AG08396 (cell line): ENCODE data around the gene PDIA5.
"Not testable (repeated sequence)": the region's sequence is repeated elsewhere in the genome, so short reads cannot be mapped to it uniquely, and the experiment has no call there.

Experiments used
- DNase-seq: peaks from one replicate; pipeline ENCODE4 v3.0.0; 2012; ENCODE audit warnings: low spot score, mixed read lengths

Gene PDIA5

DNA sequence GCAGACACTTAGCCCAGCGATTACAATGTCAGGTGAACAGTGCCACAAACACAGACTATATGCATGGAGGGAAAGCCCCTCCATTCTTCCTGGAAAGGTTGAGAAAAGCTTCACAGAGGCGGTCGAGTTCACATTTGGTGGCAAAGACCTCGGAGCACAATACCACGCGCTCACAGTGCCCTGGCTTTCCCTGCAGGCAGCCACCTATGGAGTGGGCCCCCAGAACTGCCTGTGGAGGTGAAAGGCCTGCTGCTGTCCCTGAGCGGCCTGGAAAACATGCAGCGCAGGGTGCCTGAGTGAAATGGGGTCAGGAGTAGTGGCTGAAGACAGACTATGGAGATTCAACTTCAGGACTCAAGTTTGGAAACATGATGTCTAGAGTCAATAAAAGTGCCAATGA, 26.9 kb downstream of the PDIA5 start:
- DNase-seq, result no peak

DNA sequence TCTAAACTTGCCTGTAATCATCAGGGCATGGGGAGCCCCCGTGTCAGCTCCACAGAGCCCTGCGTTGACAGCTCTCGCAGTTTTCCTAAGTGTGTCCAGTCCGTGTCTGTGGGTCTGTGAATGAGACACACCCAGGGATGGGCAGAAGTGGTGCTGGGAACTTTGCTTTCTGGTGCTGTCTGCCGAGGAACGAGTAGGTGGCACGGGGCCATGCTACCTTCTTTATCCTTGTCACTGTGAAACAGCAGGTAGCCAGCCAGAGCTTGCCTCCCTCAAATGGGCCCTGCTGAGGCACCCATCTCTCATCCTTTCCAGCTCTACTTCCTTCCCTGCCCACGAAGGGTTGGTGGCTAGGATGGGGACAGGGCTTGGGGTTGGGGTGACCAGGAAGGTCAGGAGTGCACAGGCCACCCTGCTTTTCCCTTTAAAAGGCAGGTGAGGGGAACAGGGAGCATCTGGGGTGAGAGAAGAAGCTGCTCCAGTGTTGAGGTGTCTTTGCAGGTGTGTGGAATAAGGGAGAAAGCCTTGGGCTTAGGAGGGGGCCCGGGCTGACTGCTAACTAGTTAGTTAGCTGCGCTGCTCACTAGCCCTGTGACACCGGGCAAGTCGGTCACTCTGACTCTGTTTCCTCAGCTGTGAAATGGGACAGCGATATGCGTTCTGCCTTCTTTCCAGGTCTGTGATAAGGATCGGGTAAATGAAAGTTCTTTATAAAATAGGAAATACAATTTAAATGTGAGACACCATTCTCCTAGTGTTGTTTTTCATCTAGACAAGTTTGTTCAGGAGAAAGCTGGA, 27.9 kb downstream of the PDIA5 start:
- DNase-seq, result no peak

DNA sequence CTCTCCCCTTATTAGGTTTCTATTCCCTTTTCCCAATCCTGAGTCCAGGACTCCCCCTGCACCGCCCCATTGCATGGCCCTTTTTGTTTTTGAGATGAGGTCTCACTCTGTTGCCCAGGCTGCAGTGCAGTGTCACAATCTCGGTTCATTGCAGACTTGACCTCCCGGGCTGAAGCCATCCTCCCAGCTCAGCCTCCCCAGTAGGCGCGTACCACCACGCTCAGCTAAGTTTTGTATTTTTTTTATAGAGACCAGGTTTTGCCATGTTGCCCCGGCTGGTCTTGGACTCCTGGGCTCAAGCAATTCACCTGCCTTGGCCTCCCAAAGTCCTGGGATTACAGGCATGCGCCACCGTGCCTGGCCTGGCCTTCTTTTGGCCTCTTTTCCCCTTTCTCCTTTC, 29.3 kb downstream of the PDIA5 start:
- DNase-seq, result no peak

DNA sequence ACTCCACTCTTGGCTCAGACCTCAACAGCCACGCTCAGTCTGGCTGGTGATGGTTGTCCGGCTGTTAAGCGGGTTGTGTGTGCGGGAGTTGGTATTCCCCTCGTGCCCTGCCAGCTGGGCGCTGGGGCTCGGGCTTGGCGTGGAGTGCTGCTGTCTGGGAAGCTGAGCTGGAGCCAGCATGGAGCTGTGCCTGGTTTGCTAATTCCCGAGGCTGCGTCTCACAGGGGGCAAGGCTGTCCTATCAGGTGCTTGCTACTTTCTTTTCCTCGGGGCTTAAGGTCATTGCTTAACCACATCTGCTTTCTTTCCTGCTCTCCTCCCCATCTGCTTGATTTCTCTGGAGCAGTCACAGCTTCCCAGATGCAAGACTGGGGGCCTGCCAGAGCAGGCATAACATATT, 29.9 kb downstream of the PDIA5 start:
- DNase-seq, result peak; percentile 45

DNA sequence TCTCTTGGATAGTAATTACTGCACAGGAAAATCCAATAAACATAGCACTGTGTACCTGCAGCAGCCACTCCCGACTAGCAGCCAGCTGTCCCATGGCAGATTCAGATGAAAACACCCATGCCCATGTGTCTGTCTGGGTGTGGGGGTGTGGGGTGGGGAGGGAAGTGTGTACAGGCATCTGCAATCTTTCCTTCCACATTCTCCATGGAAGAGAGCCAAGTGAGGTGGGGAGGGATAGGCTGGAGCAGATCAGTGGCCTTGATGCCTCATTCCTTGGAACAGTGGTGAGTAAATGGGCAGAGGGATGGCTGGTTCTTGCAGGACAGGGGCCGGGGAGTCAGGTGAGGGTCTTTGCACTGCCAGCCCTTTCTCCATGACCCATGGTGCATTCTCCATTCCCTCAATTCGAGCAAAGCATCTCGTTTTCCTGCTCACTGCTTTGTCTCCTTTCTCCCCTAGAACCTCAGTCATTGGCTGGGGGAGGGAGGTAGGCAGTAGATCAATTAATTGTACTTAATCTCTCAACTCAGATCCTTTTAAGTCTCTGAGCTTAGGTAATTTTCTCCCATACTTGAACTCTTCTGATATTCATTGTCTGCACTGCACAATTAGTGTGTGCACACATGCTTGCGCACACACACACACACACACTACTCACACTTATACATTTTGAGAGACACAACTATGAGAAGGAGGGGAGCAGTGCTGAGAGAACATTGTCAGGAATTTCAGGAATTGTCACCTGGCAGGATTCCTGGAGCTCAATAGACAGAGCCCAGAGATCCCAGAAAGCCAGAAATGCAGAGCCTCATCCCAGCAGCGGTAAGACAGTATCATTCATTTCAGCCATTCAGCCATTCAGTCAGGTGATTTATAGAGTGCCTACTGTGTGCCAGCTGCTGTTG, 31.9 kb downstream of the PDIA5 start:
- peak; percentile 34 for DNase-seq

DNA sequence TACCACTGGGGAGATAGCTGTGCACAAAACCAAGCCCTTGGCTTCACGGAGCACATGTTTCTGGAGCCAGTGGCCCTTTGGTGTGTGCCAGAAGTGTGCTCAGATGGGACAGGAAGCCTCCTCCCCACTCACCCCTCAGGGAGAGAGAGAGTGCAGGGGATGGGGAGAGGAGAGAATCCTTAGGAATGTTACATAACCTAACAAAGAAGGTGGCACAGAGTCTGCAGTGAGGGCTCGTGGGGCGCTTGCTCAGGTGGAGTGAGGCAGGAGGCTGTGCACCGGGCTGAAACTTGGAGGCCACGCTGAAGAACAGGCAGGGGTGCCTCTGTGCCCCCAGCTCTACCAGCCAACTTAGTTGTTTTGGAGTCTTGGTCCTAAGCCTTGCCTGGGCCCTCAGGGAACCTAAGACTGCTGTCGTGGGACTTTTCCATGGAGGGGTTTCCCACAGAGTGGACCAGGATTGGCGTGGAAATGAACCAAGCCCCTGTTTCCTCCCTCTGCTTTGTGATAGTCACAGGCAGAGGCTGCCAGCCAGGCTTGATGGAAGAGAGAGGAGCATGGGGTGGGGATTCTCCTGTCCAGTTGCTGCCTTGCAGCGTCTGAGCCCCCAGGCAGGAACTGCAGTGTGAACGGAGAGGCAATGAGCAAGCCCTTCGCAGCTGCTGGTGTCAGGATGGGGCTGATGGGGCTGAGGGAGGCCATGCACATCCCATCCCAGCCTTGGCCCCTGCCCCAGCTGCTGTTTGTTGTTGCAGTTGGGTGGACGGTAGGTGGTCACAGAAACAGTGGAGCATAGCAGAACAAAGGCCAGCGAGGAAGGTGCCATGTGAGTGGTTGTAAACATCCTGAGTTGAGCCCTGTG, 32.7 kb downstream of the PDIA5 start:
- no peak for DNase-seq

DNA sequence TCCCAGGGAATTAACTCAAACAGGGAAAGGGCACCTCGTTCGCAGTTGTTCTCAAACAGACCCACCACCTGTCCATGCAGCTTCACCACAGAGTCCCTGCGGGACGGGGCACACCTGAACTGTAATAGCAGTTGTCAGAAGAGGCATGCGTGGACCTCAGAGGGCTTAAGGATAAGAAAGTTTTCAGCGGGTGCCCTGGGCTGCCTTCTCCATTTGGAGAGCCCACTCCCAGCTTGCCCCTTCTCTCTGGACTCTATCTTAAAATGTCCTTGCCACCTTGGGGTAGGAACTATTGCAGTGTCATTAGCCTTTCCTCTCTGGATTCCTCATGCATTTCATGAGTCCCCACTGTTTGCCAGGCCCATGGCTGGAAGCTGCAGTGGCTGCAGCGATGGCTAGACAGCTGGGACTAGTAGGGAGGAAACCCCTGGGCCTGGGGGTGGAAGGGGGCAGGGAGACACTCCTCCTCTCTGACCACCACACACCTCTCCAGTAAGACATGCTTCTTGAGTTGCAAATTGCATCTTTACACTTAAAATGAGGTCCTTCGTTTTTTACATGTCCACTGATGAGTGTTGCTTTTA, 33.5 kb downstream of the PDIA5 start:
- DNase-seq, result no peak

DNA sequence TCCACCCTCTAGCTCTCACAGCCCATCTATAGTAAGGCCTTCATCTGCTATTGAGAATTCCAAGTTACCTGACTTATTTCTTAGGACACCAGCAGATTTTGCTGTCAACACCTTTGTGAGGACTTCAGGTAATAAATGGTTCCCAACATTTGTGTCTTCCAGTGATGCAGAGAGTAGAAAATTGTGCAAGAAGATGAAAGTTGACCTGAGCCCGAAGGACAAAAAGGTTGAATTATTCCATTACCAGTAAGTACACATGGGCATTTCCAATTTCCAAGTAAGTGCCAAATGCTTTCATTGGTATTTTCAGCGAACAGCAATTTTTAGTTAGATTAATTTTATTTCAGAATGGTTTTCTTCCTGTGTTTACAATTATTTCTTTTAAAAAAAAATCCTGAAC, 35.4 kb downstream of the PDIA5 start:
- DNase-seq, result no peak

DNA sequence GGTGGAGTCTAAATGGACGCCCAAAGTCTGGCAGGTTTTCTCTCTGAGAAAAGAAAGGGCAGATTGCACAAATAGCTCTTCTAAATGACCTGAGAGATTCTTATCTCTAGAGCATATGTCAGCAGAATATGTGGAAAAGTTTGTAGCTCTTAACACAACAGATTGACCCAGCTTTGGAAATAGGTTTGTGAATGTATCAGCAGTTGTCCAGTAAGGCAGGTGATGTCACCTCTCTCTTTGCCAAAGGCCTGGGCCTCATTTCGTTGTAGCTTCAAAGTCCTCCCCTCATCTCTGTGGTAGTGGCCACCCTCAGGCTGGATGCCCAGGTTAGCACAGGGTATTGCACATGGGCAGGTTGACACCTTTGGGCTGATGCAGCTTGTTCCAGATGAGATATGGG, 36.0 kb downstream of the PDIA5 start:
- DNase-seq, result no peak

DNA sequence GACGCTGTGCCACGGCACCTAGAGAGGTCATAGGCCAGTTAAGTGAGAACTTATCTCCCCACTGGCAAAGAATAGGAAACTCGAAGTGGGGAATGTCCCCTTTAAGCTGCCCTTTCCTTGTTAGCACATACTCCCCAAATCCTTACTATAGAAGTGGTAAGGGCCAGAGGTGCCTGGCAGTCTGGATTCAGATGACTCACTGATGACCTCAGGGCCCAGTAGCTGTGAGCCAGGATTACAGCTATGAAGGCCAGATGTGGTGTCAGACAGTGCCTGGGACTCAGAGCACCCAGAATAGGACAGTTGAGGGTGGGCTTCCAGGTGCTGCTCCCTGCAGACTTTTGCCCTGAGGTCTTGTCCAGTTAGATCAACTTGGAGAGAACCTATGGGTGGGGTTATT, 37.7 kb downstream of the PDIA5 start:
- DNase-seq, result peak; percentile 86

DNA sequence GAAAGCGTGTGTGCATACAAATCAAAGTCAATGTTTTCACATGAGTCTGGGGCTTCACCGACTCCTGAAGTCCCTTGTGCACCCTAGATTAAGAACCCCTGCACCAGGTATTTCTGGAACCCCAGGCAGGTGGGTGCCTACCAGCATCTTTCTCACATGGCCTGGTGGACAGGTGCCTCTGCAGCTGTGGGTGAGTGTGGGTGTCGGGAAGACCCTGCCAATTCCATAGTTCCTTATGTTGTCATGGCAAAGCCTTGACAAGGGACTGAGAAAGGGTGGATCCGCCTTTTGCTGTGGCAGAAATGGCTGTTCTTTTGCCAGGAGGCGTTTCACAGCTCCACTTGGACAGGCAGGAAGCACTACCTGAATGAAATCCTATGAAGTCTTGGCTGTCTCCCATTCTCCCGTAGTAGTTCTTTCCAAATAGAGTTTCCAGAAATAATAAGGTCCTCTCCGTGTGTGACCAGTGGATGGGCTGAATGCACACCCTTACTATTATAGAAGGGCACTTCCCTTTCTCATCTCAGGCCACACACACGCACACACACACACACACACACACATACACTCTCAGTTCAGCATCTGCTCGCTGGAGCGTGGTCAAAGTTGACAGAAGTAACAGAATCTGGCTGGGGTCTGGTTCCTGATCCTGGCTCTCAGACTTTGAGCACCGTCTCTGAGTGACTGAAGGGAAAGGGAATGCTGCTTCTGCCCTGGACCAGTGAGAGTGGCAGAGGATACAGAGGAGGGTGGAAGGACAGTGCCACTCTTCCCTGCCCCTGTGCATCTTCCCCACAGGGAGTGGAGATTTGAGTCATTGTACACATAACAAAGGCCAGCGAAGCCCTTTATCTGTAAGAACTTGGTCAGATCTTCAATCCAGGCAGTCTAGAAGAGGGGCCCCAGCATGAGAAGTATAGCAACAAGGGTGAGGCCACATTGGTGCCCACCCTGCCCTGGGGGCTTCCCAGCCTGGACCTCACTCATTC, 38.7 kb downstream of the PDIA5 start:
- no peak for DNase-seq

DNA sequence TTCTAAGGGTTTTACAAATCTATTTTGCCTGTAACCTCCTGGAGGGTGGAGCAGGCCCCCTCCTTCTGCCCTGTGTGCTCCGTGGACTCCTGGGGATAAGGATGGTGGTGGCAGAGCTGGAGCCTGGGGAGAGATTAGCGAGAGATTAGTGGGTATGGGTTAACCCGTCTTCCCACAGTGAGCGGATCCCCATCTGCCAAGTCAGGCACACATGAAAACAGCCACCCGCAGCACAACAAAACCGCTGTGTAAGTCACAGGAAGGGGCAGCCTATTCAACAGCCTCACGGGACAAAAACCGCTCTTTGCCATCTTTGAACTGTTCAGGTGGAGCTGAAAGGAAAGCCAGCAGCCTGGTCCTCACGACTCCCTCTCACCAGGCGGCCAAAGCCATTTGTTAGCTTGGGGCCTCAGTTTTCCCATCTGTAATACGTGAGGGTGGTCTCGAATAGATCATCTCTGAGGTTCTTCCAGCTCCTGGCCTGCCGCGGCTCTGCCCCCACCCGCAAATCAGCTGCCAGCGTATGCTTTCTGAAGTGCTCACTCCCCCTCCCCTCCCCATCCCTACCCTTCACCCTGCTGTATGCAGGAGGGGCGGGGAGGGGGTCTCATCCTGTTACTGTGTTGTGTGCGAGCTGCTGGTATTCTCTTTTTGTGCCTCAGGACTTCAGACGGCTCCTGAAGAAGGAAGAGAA, 43.6 kb downstream of the PDIA5 start:
- no peak for DNase-seq

DNA sequence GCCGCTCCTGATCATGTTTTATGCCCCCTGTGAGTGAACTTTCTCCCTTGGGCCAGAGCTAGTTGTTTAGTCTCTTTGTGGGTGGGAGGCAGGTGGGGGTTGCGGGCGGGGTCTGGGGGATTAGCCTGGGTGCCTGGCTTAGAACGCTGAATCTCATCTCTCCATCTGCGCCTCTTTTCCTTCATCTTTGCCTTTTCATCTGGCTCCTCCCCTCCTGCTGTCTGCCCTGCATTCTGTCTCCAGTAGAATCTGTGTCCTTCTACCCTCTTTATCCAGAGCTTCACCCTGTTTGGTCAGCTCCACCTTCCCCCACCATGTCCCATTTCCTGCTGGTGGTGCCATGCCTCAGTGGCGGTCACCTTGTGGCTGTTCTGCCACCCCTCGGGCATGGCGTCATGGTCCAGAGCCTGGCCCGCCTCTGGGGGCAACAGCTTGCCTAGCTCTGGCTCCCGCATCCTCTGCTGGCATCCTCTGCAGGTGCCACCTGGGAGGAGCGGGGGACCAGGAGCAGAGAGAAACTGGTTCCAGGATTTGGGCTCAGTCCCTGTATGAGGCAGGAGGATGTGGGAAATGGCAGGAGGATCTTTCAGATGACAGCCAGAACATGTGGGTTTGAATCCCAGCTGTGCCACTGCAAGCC, 44.3 kb downstream of the PDIA5 start:
- DNase-seq, result no peak

DNA sequence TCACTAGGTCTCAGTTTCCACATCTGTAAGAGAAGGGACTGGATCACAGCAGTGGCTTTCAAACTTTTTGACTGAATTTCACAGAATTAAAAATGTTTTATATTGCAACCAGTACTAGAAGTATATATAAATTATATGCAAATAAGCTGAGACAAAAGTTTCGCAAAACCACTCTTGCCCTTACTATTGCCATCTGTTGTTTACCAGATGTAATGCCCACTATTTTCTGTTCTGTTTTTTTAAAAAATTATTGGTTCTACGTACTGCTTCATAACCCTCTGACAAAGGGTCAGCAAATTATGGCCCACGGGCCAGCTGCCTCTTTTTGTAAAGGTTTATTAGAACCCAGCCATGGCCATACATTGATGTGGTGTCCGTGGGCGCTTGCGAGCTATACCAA, 44.8 kb downstream of the PDIA5 start:
- no peak for DNase-seq

DNA sequence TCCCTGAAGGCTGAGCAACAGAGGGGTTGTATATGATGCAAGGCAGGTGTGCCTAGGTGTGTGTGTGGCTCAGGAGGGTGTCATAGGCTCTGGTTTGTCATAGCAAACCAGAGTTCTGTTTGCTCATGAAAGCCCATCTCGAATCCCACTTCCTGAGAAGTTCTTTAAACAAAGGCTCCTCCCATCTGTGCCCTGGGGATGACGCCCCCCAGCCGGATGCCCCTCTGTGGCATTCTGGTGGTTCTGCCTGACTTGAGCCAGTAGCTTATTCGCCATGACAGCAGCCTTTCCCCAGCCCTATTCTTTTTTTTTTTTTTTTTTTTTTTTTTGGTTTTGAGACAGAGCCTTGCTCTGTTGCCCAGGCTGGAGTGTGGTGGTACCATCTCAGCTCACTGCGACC, 45.4 kb downstream of the PDIA5 start:
- DNase-seq, result no peak

DNA sequence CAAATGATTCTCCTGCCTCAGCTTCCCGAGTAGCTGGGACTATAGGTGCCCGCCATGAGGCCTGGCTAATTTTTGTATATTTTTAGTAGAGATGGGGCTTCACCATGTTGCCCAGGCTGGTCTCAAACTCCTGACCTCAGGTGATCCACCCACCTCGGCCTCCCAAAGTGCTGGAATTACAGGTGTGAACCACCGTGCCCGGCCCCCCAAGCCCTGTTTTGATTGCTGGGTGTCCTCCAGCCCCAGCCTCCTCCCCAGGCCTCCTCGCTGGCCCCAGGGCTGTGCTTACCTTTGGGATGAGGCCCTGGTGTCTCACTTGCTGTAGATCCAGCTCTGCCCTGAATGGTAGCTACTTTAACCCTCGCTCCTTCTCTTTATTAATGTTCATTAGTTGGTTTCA, 45.8 kb downstream of the PDIA5 start:
- not testable (repeated sequence) for DNase-seq

DNA sequence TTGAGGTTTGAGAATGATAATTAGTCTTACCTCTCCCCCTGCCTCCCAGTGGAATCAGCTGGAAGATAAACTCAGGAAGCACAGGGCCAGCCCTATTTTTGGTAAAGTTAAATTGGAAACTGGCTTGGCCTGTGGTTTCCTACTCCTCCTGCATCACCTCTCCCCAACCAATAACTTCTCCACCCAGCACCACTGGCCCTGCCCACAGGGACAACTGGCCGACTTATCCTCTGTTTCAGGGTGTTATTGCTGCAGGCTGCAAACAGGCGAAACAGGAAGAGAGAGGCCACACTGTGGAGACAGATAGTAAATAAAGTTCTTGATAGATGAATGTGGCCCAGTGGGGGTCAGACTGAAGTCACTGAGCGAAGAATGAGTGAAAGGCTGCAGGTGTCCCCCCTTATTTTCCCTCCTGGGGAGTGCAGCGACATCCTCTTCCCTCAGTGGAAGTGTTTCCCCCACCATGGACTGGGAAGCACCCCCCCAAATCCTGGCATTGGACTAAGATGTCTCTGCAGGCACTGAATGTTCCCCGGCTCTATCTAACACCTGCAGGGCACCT, 47.1 kb downstream of the PDIA5 start:
- DNase-seq, result no peak

DNA sequence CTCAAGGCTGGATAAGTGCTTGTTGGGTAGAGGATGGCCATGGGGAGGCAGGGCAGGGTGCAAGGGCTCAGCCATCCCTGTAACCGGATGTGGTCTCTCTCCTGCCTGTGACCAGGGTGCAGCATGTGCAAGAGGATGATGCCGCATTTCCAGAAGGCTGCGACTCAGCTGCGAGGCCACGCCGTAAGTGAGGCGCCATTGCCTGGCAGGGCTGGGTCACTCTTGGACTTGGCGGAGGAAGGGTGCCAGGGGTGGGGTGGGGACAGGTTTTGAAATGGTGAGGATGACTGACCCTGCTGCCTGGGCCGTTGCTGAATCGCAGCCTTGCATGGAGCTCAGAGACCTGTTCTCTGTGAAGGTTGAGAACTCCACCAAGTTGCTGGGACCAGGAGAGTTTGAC, 49.3 kb downstream of the PDIA5 start:
- no peak for DNase-seq

DNA sequence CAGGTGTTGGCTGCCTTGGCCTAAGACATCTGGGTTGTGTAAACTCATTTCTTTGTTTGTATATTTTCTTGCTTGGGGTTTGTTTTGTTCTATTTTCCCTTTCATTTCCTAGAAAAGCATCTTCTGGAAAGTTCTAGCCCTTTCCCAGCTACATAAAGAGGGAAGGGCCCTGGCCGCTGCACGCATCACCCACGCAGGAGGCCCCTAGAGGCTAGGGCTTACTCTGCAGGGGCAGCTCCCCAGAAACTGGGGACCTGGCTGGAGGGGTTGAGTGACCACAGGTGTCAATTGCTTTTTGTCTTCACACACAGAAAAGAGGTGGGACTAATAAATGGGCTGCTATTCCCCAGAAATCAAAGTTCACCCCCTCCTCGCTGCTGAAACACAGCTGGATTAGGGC, 52.6 kb downstream of the PDIA5 start:
- DNase-seq, result no peak
